Fibroblast of skin of right biceps (primary cell): ENCODE data around the gene RABIF.
A peak's percentile ranks its signal among the peaks of the same experiment; 100 is the strongest.
"Not testable (repeated sequence)": the region's sequence is repeated elsewhere in the genome, so short reads cannot be mapped to it uniquely, and the experiment has no call there.

ENCODE experiments used
- DNase-seq: peaks from one replicate; pipeline ENCODE4 v3.0.0-alpha.2; 2013

The RABIF gene

DNA sequence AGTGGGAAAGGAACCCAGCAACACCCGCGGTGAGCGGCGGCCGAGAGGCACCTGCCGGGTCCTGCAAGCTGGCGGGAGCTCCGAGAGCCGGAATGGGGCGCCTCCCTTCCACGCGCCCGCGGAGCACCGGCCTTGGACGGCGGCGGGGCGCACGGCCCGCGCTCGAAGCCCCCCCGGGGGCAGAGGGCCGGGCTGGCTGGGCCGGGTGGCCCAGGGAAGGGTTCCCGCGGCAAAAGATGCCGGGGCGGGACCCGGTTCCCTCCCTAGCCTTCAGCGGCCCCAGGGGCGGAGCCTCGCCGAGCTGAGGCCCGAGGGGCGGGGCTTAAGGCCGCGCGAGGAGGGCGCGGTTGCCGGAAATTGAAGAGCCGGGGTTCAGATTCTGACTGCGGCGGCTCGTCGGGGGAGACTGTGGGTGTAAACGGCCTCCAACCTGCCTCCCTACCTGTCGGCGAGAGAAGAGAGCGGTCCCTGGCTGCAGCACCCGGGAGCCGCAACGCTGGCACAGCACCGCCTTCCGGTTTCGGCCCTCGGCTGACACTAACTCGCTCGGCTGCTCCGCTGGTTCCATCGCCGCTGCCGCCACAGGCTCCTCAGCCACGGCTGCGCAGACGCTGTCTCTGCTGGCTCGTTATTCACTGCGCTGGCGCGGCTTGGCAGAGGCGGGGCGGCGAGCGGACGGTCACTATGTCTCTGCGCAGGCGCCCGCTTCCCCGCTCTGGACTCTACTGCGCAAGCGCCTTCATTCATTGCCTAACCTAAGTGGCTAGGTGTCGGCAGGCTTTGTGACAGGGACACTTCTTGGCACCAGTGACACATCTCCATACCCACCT, at the start of gene RABIF:
TSS of gene RABIF (minus strand) at position 619 of the 830 bp plus-strand sequence. CDS start at position 568, 51 bp downstream.
- DNase-seq = peak; percentile 94

DNA sequence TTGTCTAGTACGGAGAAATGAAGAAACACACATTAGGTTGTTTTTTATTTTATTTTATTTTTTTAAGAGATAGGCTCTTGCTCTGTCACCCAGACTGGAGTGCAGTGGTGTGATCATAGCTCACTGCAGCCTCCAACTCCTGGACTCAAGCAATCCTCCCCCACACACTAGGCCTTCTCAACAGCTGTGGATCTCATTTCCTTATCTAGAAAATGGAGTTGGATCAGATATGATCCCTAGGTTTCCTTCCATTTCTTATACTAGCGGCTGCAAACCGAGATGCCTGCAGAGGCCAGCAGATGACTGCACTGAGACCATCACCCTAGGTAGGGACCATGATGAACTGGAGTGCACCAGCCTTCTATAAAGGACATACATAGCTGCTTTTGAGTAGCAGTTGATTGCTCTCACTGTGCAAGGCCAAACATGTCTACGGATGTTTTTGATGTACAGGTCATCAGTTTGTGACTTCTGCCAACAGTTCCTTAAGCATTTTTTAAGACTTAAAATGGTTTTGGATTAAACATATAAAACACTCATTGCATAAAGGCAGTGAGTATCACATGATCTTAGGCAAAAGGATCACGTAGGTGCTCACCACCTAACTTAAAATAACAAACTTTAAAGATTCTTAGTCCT, 49.5 kb upstream of the RABIF start:
- DNase-seq = no peak

DNA sequence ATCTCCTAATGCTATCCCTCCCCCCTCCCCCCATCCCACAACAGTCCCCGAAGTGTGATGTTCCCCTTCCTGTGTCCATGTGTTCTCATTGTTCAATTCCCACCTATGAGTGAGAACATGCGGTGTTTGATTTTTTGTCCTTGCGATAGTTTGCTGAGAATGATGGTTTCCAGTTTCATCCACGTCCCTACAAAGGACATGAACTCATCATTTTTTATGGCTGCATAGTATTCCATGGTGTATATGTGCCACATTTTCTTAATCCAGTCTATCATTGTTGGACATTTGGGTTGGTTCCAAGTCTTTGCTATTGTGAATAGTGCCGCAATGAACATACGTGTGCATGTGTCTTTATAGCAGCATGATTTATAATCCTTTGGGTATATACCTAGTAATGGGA, 47.5 kb upstream of the RABIF start:
- DNase-seq = not testable (repeated sequence)

DNA sequence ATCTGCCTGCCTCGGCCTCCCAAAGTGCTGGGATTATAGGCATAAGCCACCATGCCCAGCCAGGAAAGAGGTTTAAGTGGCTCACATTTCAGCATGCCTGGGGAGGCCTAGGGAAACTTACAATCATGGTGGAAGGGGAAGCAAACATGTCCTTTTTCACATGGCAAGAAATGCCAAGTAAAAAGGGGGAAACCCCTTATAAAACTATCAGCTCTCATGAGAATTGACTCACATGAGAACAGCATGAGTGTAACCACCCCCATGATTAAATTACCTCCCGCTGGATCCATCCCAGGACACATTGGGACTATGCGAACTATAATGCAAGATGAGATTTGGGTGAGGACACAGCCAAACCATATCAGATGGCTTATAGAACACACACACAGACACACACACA, 46.9 kb upstream of the RABIF start:
- DNase-seq = no peak

DNA sequence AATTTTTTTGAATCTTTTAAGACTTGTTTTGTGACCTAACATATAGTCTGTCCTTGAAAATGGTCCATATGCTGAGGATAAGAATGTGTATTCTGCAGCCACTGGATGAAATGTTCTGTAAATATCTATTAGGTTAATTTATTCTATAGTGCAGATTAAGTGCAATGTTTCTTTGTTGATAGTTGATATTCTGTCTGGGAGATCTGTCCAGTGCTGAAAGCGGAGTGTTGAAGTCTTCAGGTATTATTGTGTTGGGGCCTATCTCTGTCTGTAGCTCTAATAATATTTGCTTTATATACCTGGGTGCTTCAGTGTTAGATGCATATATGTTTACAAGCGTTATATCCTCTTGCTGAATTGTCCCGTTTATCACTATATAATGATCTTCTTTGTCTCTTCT, 45.8 kb upstream of the RABIF start:
- no peak for DNase-seq

DNA sequence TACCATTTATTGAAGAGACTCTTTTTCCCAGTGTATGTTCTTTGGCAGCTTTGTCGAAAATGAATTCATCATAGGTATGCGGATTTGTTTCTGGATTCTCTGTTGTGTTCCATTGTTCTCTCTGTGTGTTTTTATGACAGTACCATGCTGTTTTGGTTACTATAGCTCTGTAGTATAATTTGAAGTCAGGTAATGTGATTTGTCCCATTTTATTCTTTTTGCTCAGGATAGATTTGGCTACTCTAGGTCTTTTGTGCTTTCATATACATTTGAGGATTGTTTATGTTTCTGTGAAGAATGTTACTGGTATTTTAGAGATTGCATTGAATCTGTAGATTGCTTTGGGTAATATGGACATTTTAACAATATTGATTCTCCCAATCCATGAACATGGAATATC, 43.5 kb upstream of the RABIF start:
- DNase-seq = no peak

DNA sequence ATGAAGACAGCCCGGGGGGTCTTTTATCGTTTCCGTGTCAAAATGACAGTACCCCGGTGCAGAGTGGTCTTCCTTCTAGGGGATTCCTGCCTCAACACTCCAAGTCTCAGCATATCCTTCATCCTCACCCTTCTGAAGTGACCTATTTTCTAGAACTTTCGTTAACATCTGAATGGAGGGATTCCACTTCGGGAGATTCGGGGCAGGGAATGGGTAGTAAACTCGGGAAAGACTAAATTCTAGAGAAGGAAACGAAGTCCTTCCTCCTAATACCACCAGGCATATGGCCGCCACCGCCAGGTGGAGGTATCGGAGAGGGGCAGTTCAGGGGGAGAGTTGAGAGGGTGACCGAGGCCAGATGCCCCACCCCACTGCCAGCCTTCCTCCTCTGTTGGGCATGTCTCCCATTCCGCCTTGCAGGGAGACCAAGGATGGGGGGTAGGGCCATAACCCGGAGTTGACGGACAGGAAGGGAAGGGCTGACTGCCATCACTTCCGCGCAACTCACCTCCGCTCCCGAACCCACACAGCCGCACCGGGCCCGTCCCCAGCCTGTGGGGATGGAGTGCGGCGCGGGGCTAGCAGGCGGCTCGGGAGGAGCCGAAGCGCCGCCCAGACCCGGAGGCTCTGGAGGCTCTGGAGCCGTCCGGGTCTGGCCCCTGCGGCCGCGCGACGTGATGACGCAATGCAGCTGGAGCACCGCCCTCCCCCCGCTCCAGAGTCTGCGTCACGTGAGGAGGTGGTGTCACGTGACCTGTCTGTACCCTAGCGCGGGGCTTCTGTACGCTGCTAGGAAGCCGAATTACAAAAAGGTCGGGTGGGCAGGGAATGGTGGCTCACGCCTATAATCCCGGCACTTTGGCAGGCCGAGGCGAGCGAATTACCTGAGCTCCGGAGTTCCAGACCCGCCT, 37.9 kb upstream of the RABIF start, which contains the start of gene KLHL12:
TSS of gene KLHL12 (minus strand) at position 654 of the 911 bp plus-strand sequence. CDS start 2,072 bp downstream, outside the sequence.
- DNase-seq = peak; percentile 97

DNA sequence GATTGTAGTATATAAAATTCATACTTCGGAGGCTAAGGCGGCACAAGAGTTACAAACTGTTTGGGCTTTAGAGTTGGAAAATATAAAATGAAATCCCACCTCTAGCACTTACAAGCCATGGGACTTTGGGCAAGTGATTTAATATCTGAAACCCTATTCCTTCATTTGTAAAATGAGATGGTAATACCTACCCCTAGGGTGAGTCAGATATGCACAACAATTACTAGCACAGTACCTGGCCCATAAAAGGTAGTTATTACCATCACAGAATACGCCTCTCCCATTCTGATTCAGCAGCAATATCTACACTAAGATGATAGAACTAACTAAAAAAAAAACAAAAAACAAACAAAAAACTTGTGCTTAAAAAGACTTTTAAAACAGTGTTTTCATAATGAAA, 34.6 kb upstream of the RABIF start:
- no peak for DNase-seq

DNA sequence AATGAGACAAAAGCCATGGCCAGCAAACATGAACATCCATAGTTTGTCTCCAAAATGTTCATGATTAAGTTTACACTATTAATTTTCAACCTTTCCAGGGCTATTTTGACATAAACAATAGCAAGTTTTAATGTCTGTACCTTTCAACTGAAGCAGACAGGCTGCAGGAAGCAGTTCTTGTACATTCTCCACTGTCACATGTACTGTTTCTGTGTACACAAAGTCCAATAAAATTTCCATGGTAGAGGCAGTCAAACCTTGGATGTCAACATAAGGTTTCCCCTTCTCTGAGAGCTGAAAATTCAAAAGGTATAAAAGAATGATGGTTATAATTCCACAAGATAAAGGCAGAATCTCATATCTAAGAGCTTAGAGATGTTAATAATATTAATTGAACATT, 30.7 kb upstream of the RABIF start:
- DNase-seq = no peak

DNA sequence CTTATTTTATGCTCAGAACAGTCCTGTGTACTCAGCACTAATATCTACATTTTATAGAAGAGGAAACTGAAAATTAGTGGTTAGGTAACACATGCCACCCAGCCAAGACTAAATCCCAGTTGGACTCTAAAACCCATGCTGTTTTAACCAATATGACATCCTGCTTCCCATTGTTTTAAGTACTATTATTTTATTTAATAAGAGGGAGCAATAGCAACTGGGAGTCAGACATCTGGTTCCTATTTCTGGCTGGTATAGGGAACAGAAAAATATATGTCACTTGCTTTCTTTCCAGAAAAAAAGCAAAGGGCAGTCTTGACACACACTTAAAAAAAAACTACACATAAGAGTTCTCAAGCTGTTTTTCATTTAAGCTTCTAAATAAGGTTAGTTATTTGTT, 26.2 kb upstream of the RABIF start:
- no peak for DNase-seq

DNA sequence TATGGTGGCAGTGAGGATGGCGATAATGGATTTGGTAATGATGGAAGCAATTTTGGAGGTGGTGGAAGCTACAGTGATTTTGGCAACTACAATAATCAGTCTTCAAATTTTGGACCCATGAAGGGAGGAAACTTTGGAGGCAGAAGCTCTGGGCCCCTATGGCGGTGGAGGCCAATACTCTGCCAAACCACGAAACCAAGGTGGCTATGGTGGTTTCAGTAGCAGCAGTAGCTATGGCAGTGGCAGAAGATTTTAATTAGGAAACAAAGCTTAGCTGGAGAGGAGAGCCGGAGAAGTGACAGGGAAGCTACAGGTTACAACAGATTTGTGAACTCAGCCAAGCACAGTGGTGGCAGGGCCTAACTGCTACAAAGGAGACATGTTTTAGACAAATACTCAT, 23.5 kb upstream of the RABIF start:
- DNase-seq = not testable (repeated sequence)

DNA sequence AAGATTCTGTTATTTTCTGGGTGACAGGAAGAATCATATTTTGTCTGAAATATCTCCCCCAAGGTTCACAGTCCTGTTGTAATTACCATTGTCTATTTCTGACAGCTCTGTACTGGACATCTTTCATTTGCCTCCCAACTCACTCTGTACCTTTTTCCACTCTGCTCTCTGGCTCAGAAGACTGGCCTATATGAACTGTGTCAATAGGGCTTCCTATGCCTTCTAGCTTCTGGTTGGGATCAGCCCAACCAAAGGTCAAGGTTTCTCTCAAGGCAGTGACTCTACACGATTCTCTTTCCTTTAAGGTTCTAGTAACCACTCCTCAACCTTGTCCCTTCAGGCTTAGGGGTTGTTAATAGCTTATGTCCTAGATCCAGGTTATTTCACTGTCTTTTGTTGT, 20.5 kb upstream of the RABIF start:
- DNase-seq = no peak

DNA sequence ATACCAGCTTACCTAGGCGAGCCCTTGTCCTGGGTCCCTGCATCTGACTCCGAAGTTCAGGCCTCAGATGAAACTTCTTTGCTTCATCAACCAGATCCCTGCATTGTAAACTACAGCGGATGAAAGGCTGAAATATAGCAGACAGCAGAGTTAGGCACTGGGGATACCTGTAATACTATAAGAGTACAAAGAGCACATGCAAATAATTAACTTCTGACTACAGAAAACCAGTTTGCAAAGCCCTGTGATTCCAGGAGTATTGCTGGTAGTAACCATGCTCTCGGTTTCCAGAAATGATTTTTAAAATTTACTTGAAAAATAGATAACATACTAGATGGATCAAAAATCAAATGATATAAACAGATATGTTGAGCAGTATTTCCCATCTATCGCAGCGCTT, 20.0 kb upstream of the RABIF start:
- DNase-seq = no peak

DNA sequence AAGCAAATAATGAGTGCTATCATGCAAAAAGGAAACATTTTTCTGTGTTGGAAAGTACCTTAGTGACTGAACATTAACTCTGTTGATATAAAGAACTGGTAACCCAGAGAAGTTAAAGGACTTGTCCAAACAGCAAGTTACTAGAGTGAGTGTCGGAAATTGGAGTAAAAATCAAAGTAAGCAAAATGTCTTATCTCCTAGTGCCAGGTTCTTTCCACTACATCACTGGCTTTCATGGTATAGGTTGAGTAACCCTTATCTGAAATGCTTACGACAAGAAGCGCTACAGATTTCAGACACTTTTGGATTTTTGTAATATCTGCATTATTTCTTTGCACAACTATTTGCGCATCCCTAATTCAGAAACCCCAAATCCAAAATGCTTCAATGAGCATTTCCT, 16.4 kb upstream of the RABIF start:
- DNase-seq = no peak

DNA sequence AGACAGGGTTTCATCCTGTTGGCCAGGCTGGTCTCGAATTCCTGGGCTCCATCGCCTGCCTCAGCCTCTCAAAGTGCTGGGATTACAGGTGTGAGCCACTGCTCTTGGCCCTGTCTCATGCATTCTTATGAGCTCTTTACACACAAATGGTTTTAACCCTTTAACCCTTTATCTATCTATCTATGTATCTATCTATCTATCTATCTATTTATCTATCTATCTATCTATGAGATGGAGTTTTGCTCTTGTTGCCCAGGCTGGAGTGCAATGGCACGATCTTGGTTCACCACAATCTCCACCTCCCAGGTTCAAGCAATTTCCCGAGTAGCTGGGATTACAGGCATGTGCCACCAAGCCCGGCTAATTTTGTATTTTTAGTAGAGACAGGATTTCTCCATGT, 14.9 kb upstream of the RABIF start:
- DNase-seq = not testable (repeated sequence)

DNA sequence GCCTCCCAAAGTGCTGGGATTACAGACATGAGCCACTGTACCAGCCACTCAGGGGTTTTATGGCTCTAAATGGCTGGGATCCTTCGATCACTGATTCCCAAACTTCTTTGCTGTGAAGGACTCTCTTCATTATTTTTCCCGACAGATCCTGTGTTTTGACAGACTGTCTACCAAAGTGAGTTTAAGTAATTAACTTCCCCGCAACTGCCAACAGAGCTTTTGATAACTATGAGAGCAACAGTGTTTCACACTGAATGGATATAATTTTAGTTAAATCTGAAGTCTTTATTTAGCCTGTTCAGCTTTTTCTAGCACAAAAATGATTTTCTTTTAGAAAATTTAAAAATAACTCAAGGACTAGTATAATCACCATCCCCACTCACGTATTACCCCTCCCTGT, 12.6 kb upstream of the RABIF start:
- no peak for DNase-seq

DNA sequence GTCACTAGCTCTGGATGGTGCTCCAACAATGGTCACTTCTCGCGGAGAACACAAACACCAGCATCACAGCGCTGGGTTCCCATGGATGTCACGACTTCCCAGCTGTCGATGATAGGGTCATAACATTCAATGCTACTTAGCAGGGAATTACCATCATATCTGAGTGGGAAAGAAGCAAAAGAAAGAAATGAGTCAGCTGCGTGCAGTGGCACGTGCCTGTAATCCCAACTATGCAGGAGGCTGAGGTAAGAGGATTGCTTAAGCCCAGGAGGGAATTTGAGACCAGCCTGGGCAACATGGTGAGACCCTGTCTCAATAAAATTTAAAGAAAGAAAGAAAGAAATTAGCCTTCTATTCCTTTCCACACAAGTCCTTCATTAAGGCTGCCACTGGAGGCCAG, 3.6 kb upstream of the RABIF start:
- no peak for DNase-seq

DNA sequence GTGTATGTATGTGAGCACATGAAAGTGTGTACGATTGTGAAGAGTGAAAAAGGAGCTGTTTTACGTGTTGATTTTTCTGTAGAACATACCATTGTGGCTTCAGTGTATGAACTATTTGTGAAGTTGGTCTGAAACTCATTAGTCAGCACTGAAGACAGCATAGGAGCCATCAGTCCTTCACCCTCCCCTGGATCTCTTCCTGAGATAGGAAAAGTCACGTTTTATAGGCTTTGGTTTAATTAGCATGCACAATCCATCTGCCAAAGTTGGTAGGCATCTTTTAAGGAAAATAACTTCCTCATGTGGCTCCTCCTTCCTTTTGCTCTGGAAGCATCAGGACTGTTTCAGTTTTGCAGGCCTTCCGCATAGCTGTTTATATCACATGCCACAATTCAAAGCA, 1.4 kb upstream of the RABIF start:
- DNase-seq = peak; percentile 12

DNA sequence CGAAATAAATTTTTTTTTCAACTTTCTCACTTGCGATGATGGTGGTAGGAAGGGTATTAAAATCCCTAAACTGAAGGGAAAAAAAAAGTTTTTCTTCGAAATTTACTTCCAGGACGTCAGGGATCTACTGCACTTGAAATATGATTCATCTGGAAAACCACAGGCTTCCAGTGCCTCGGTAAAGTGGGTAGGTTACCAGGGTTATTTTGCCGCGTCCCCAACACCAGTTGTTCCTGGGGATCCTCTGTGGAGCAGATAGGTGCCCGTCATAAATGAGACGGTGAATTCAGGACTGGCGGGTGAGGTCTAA, 773 bp downstream of the RABIF start:
- DNase-seq = peak; percentile 36

DNA sequence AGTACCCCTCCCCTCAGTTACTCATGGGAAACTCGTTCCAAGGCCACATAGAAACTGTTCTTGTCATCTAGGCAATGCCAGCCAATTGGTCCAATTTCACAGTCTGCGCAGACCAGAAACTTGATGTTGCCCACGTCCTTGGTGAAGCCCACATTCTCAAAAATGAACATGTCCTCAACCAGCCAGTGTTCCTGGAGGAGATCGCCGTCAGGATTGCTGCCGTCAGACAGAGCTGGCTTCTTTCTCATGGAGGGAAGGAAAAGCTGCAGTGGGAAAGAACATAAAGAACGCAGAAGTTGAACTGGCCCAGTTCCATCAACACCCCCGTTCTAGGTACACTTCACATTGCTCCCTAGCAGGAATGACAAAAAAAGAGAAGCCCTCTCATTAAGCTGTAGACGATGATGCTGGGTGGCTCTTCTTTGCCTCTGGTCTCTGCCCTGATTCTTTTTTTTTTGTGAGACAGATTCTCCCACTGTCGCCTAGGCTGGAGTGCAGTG, 7.9 kb downstream of the RABIF start:
- no peak for DNase-seq

DNA sequence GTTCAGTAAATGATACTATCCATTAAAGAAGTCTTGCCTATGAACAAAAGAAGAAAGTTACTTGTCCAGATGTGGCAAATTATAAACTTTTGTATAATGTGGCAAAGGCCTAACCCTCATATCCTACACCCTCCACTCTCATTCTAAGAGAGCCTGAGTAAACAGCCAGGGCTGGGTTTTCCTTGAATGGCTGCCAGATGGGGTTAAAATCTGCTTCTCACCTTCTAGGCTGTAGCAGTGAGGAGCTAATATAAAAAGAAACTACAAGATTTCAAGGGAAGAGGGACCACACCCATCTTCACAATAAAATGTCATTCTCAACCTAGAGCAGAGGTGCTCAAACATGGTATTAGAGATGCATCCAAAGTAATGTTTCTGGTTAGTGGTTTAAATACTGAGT, 8.9 kb downstream of the RABIF start:
- DNase-seq = no peak

DNA sequence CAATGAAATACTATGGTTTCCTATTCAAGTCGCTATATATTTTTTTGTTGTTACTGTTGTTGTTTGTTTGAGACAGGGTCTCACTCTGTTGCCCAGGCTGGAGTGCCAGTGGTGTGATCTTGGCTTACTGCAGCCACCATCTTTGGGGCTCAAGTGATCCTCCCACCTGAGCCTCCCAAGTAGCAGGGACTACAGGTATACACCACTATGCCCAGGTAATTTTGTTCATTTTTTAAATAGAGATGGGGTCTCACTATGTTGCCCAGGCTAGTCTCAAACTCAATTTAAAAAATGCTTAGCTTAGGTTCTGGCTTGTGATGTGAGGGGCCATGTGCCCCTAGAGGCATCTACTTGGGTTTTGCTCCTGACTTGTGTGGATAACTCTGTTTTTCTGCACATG, 9.8 kb downstream of the RABIF start:
- no peak for DNase-seq

DNA sequence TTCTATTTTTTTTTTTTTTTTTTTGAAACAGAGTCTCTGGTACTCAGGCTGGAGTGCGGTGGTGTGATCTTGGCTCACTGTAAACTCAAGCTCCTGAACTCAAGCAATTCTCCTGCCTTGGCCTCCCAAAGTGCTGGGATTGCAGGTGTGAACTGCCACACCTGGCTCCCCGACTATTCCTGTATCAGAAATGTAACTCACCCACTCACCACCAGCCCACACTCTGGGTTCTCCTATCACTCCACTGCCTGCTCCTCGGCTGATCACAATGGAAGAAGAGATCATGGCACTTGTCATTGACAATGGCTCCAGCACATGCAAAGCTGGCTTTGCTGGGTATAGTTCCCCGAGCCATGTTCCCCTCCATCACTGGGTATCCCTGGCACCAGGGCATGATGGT, 15.9 kb downstream of the RABIF start:
- no peak for DNase-seq
